Ishikawa (cell line): ENCODE results near the gene RIN3.

Experiments
- EGR1 ChIP-seq: IDR thresholded peaks from 2 replicates; pipeline ENCODE4 v1.6.1; 2012
- EP300 ChIP-seq: IDR thresholded peaks from 2 replicates; pipeline ENCODE4 v1.6.1; 2012; ENCODE audit warnings: borderline replicate concordance
- FOXM1 ChIP-seq: IDR thresholded peaks from 2 replicates; pipeline ENCODE4 v1.6.1; 2012; ENCODE audit warnings: low read depth, borderline replicate concordance
- RAD21 ChIP-seq: IDR thresholded peaks from 2 replicates; pipeline ENCODE4 v1.6.1; 2012; ENCODE audit warnings: low read depth
- REST ChIP-seq: IDR thresholded peaks from 2 replicates; pipeline ENCODE4 v1.6.1; 2012; ENCODE audit warnings: low read depth, mild to moderate bottlenecking
- TAF1 ChIP-seq: IDR thresholded peaks from 2 replicates; pipeline ENCODE4 v1.6.1; 2012; ENCODE audit warnings: low read depth, mild to moderate bottlenecking
- TF ChIP-seq, protein P1 (sequence below): IDR thresholded peaks from 2 replicates; pipeline ENCODE4 v1.6.1; 2012
- TF ChIP-seq, protein P2 (sequence below): IDR thresholded peaks from 2 replicates; pipeline ENCODE4 v1.6.1; 2012

GRCh38 chr14:92660571-92660970 lies 147.0 kb downstream of the RIN3 start:
- TF ChIP-seq EGR1 (no peak), EP300 (no peak), REST (no peak), RAD21 (no peak), TAF1 (no peak), FOXM1 (no peak)
- TF ChIP-seq, protein P1, sequence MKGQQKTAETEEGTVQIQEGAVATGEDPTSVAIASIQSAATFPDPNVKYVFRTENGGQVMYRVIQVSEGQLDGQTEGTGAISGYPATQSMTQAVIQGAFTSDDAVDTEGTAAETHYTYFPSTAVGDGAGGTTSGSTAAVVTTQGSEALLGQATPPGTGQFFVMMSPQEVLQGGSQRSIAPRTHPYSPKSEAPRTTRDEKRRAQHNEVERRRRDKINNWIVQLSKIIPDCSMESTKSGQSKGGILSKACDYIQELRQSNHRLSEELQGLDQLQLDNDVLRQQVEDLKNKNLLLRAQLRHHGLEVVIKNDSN: no peak
- TF ChIP-seq, protein P2, sequence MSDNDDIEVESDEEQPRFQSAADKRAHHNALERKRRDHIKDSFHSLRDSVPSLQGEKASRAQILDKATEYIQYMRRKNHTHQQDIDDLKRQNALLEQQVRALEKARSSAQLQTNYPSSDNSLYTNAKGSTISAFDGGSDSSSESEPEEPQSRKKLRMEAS: no peak
